Esophagus muscularis mucosa (tissue), 3 donors: ENCODE data around the gene PDGFC.

Experiments
- POLR2A ChIP-seq: fragments of 450-650 bp; IDR thresholded peaks from one replicate; pipeline ENCODE4 v1.6.1; 2017; ENCODE audit warnings: antibody characterized with exemption, moderate library complexity, mild to moderate bottlenecking, low read depth
- POLR2AphosphoS5 ChIP-seq, 2 donors: sonication (generic); formaldehyde crosslinking; IDR thresholded peaks; one replicate each; pipeline ENCODE4 v1.6.1; 2017; ENCODE audit warnings: antibody characterized with exemption in 2 of 2
- TF ChIP-seq, protein P1 (sequence below), 3 experiments: fragments of 200-600 bp in 2 of 3; fragments of 450-650 bp in 1 of 3; sonication (generic) in 2 of 3; IDR thresholded peaks; one replicate each; pipeline ENCODE4 v1.5.1; 2017 to 2019; ENCODE audit warnings: antibody characterized with exemption in 3 of 3, mild to moderate bottlenecking in 2 of 3, moderate library complexity in 1 of 3

DNA sequence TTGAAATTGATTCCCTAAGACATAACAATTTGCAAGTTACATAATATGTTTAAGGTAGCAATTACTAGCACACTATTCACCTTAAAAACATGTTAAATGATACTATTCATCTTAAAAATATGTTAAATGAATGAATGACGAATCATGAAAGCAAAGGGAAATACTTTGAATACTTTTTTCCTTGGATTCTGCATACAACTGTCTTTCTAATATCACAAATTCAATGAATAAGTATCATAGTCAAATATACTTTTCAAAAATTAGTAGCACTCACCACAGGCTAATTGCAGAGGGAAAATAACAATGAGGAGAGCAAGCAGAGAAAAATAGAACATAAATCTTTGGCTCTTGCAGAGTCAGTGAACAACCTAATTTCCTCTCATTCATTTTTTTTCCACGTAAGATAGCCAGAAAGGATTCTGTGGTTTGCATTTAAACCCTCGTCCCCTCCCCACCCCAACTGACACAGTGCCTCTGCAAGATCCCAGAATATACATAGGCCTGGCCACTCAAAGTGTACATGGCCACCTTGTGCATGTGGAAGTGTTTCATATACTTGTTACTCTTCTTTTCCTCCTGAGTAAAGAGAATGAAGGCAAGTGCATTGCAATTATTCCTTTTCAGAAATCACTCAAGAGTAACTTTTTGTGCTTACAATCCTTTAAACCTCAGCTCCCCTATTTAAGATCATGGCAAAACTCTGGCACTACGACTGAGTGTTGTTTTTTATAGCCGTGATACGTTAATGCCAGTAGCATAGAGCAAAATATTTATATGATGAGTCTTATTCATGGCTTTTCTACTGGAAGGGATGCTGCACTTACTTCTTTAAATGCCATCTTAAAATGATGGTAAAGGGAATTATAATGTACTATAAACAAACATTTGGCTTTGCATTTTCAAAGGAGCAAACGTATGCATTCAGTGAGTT is 236.4 kb downstream of the PDGFC start:
- no peak for TF ChIP-seq POLR2A
- TF ChIP-seq, protein P1, sequence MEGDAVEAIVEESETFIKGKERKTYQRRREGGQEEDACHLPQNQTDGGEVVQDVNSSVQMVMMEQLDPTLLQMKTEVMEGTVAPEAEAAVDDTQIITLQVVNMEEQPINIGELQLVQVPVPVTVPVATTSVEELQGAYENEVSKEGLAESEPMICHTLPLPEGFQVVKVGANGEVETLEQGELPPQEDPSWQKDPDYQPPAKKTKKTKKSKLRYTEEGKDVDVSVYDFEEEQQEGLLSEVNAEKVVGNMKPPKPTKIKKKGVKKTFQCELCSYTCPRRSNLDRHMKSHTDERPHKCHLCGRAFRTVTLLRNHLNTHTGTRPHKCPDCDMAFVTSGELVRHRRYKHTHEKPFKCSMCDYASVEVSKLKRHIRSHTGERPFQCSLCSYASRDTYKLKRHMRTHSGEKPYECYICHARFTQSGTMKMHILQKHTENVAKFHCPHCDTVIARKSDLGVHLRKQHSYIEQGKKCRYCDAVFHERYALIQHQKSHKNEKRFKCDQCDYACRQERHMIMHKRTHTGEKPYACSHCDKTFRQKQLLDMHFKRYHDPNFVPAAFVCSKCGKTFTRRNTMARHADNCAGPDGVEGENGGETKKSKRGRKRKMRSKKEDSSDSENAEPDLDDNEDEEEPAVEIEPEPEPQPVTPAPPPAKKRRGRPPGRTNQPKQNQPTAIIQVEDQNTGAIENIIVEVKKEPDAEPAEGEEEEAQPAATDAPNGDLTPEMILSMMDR (IDR thresholded peaks at IDR 0.05), result no peak
- no peak for TF ChIP-seq POLR2AphosphoS5 (IDR thresholded peaks at IDR 0.05)
